ENCODE data around the gene DNAJB9.

- TF ChIP-seq, protein P1, sequence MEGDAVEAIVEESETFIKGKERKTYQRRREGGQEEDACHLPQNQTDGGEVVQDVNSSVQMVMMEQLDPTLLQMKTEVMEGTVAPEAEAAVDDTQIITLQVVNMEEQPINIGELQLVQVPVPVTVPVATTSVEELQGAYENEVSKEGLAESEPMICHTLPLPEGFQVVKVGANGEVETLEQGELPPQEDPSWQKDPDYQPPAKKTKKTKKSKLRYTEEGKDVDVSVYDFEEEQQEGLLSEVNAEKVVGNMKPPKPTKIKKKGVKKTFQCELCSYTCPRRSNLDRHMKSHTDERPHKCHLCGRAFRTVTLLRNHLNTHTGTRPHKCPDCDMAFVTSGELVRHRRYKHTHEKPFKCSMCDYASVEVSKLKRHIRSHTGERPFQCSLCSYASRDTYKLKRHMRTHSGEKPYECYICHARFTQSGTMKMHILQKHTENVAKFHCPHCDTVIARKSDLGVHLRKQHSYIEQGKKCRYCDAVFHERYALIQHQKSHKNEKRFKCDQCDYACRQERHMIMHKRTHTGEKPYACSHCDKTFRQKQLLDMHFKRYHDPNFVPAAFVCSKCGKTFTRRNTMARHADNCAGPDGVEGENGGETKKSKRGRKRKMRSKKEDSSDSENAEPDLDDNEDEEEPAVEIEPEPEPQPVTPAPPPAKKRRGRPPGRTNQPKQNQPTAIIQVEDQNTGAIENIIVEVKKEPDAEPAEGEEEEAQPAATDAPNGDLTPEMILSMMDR (IDR thresholded peaks at IDR 0.05 in 4 of 5, conservative IDR thresholded peaks at IDR 0.05 in 1 of 5): no peak
- TF ChIP-seq POLR2A (IDR thresholded peaks at IDR 0.05): no peak
Measured at GRCh38 chr7:108589199-108589598, 19.5 kb downstream of the DNAJB9 start.

All from gastrocnemius medialis (tissue), 4 donors.